Measurements from ENCODE around the gene NCAPH2. TPM values are rescaled to one million over a fixed set of nuclear protein-coding genes. Genes with fewer than 3 reads are reported as not detected.
A peak's percentile ranks its signal among the peaks of the same experiment; 100 is the strongest.

Gene NCAPH2
- total RNA-seq, 2 donors from 2014 or later = 97.0 to 103 TPM

GRCh38 chr22:50469377-50470305 is 38.4 kb upstream of the NCAPH2 start:
- H3K4me1 Mint-ChIP-seq = peaks cover 47% of the 10 kb centered on the region
- H3K36me3 Mint-ChIP-seq (ENCODE audit: low read depth) = peaks cover 7% of the 10 kb centered on the region
- no peaks in the 10 kb centered on the region for H3K9me3 ChIP-seq (ENCODE audit: control insufficient read depth, low read length, poor library complexity, severe bottlenecking)
- ATAC-seq (peak; percentile 90), DNase-seq (peak; percentile 88 to 97 (median 92))
- peak overlapping the region; percentile 82 for H3K4me3 Mint-ChIP-seq
- peak overlapping the region; percentile 97 for H3K27ac Mint-ChIP-seq
- H3K27me3 Mint-ChIP-seq = no peaks in the 10 kb centered on the region

GRCh38 chr22:50470491-50470890 is 37.5 kb upstream of the NCAPH2 start:
- H3K27ac Mint-ChIP-seq = peak overlapping the region; percentile 97
- ATAC-seq (no peak), DNase-seq (no peak)
- H3K9me3 ChIP-seq (ENCODE audit: control insufficient read depth, low read length, poor library complexity, severe bottlenecking) = no peaks in the 10 kb centered on the region
- H3K4me1 Mint-ChIP-seq = peaks cover 51% of the 10 kb centered on the region
- peak overlapping the region; percentile 82 for H3K4me3 Mint-ChIP-seq
- no peaks in the 10 kb centered on the region for H3K27me3 Mint-ChIP-seq
- peaks cover 7% of the 10 kb centered on the region for H3K36me3 Mint-ChIP-seq (ENCODE audit: low read depth)

- Mint-ChIP-seq H3K4me1 (peaks cover 50% of the 10 kb centered on the region), H3K36me3 (ENCODE audit: low read depth) (peaks cover 7% of the 10 kb centered on the region), H3K27me3 (no peaks in the 10 kb centered on the region), H3K4me3 (peak overlapping the region; percentile 82), H3K27ac (peak overlapping the region; percentile 97)
- H3K9me3 ChIP-seq (ENCODE audit: control insufficient read depth, low read length, poor library complexity, severe bottlenecking) = no peaks in the 10 kb centered on the region
- no peak for DNase-seq
- ATAC-seq = no peak
These were observed 36.7 kb upstream of the NCAPH2 start for GRCh38 chr22:50471197-50471847.

GRCh38 chr22:50471962-50472361 is 36.1 kb upstream of the NCAPH2 start:
- H3K4me3 Mint-ChIP-seq = peak overlapping the region; percentile 99
- DNase-seq (no peak), ATAC-seq (no peak)
- H3K9me3 ChIP-seq (ENCODE audit: control insufficient read depth, low read length, poor library complexity, severe bottlenecking) = no peaks in the 10 kb centered on the region
- H3K27me3 Mint-ChIP-seq = no peaks in the 10 kb centered on the region
- H3K4me1 Mint-ChIP-seq = peaks cover 47% of the 10 kb centered on the region
- H3K36me3 Mint-ChIP-seq (ENCODE audit: low read depth) = peaks cover 3% of the 10 kb centered on the region
- H3K27ac Mint-ChIP-seq = peak overlapping the region; percentile 97

GRCh38 chr22:50473088-50473487 is 34.9 kb upstream of the NCAPH2 start:
- no peaks in the 10 kb centered on the region for H3K9me3 ChIP-seq (ENCODE audit: control insufficient read depth, low read length, poor library complexity, severe bottlenecking)
- DNase-seq (peak in 1 of 3 donors; percentile 47), ATAC-seq (peak; percentile 16)
- H3K4me3 Mint-ChIP-seq = peak overlapping the region; percentile 99
- no peaks in the 10 kb centered on the region for H3K27me3 Mint-ChIP-seq
- H3K36me3 Mint-ChIP-seq (ENCODE audit: low read depth) = peaks cover 3% of the 10 kb centered on the region
- peaks cover 48% of the 10 kb centered on the region for H3K4me1 Mint-ChIP-seq
- peak overlapping the region; percentile 97 for H3K27ac Mint-ChIP-seq

- peak overlapping the region; percentile 97 for H3K27ac Mint-ChIP-seq
- no peaks in the 10 kb centered on the region for H3K27me3 Mint-ChIP-seq
- peaks cover 44% of the 10 kb centered on the region for H3K4me1 Mint-ChIP-seq
- H3K4me3 Mint-ChIP-seq = peak overlapping the region; percentile 99
- no peaks in the 10 kb centered on the region for H3K9me3 ChIP-seq (ENCODE audit: control insufficient read depth, low read length, poor library complexity, severe bottlenecking)
- peaks cover 3% of the 10 kb centered on the region for H3K36me3 Mint-ChIP-seq (ENCODE audit: low read depth)
- DNase-seq = no peak
- ATAC-seq = no peak
These were observed 34.0 kb upstream of the NCAPH2 start for GRCh38 chr22:50473855-50474671.

- peak within 1 kb of the TSS; percentile 99 for H3K4me3 Mint-ChIP-seq
- H3K27ac Mint-ChIP-seq = peak within 1 kb of the TSS; percentile 97
- peaks cover 3% of the 10 kb centered on the region for H3K36me3 Mint-ChIP-seq (ENCODE audit: low read depth)
- H3K9me3 ChIP-seq (ENCODE audit: control insufficient read depth, low read length, poor library complexity, severe bottlenecking) = no peaks in the 10 kb centered on the region
- ATAC-seq = peak; percentile 77
- H3K4me1 Mint-ChIP-seq = peaks cover 38% of the 10 kb centered on the region
- DNase-seq = peak; percentile 84 to 88 (median 84)
- peaks cover under 1% of the 10 kb centered on the region for H3K27me3 Mint-ChIP-seq
These were observed 33.0 kb upstream of the NCAPH2 start, which contains the start of gene SBF1 for GRCh38 chr22:50474710-50475651. TSS of gene SBF1 (minus strand) at chr22:50475035. CDS start at chr22:50474840, 195 bp downstream.

- DNase-seq = no peak
- Mint-ChIP-seq H3K27ac (peak overlapping the region; percentile 79), H3K36me3 (ENCODE audit: low read depth) (peaks cover 3% of the 10 kb centered on the region)
These were observed 32.4 kb upstream of the NCAPH2 start for GRCh38 chr22:50475652-50476002.

GRCh38 chr22:50476868-50477267 is 31.2 kb upstream of the NCAPH2 start:
- H3K27me3 Mint-ChIP-seq = peaks cover 5% of the 10 kb centered on the region
- peaks cover 3% of the 10 kb centered on the region for H3K36me3 Mint-ChIP-seq (ENCODE audit: low read depth)
- peaks cover 30% of the 10 kb centered on the region for H3K4me1 Mint-ChIP-seq
- ATAC-seq = no peak
- H3K27ac Mint-ChIP-seq = no peak overlapping the region
- DNase-seq = no peak
- peak overlapping the region; percentile 67 for H3K4me3 Mint-ChIP-seq
- H3K9me3 ChIP-seq (ENCODE audit: control insufficient read depth, low read length, poor library complexity, severe bottlenecking) = no peaks in the 10 kb centered on the region

More at GRCh38 chr22:50475652-50476002, 32.4 kb upstream of the NCAPH2 start:
- no peak for ATAC-seq
- H3K4me1 Mint-ChIP-seq = peaks cover 38% of the 10 kb centered on the region
- H3K27me3 Mint-ChIP-seq = peaks cover 5% of the 10 kb centered on the region
- no peaks in the 10 kb centered on the region for H3K9me3 ChIP-seq (ENCODE audit: control insufficient read depth, low read length, poor library complexity, severe bottlenecking)
- H3K4me3 Mint-ChIP-seq = peak overlapping the region; percentile 77

GRCh38 chr22:50477923-50478322 is 30.1 kb upstream of the NCAPH2 start:
- no peak for ATAC-seq
- no peak for DNase-seq
- H3K4me1 Mint-ChIP-seq = peaks cover 22% of the 10 kb centered on the region
- no peak overlapping the region for H3K27ac Mint-ChIP-seq
- no peaks in the 10 kb centered on the region for H3K9me3 ChIP-seq (ENCODE audit: control insufficient read depth, low read length, poor library complexity, severe bottlenecking)
- H3K27me3 Mint-ChIP-seq = peaks cover 5% of the 10 kb centered on the region
- H3K36me3 Mint-ChIP-seq (ENCODE audit: low read depth) = peaks cover 3% of the 10 kb centered on the region
- no peak overlapping the region for H3K4me3 Mint-ChIP-seq

- Mint-ChIP-seq H3K36me3 (ENCODE audit: low read depth) (no peaks in the 10 kb centered on the region), H3K27me3 (peaks cover 5% of the 10 kb centered on the region), H3K27ac (no peak overlapping the region), H3K4me1 (peaks cover 10% of the 10 kb centered on the region), H3K4me3 (peak overlapping the region; percentile 81)
- H3K9me3 ChIP-seq (ENCODE audit: control insufficient read depth, low read length, poor library complexity, severe bottlenecking) = no peaks in the 10 kb centered on the region
- ATAC-seq (no peak), DNase-seq (no peak)
These were observed 28.3 kb upstream of the NCAPH2 start for GRCh38 chr22:50479721-50480120.

- Mint-ChIP-seq H3K4me3 (peak overlapping the region; percentile 82), H3K4me1 (peaks cover 8% of the 10 kb centered on the region), H3K36me3 (ENCODE audit: low read depth) (no peaks in the 10 kb centered on the region), H3K27me3 (peaks cover 5% of the 10 kb centered on the region), H3K27ac (no peak overlapping the region)
- DNase-seq (no peak), ATAC-seq (no peak)
- H3K9me3 ChIP-seq (ENCODE audit: control insufficient read depth, low read length, poor library complexity, severe bottlenecking) = no peaks in the 10 kb centered on the region
These were observed 27.0 kb upstream of the NCAPH2 start for GRCh38 chr22:50481045-50481439.
